CD14-positive monocyte (primary cell): ENCODE measurements around the gene CAMK1D. TPM values are rescaled to one million over a fixed set of nuclear protein-coding genes. Genes with fewer than 3 reads are reported as not detected.

ENCODE experiments used
- DNase-seq, 3 donors: peaks; one replicate each; pipeline ENCODE4 v3.0.0-alpha.2; 2011 to 2022
- H2AFZ ChIP-seq: 2 replicates; pipeline ENCODE4 v1.6.0; 2012; ENCODE audit warnings: mild to moderate bottlenecking, low read depth, low read length, inconsistent platforms; ENCODE audit not compliant: insufficient read depth, poor library complexity, severe bottlenecking
- H3K27ac ChIP-seq, 2 donors: 1 replicate in 1 of 2; 2 replicates in 1 of 2; pipeline ENCODE4 v1.5.1; 2012 to 2013; ENCODE audit warnings: low read length in 2 of 2, control low read depth in 1 of 2, inconsistent platforms in 1 of 2, low read depth in 1 of 2, mild to moderate bottlenecking in 1 of 2
- H3K27me3 ChIP-seq, 2 donors: one replicate each; pipeline versions ENCODE4 v1.6.0 to v1.6.1; 2011 to 2013; ENCODE audit warnings: low read length in 2 of 2; ENCODE audit not compliant: control insufficient read depth in 2 of 2, insufficient read depth in 2 of 2
- H3K36me3 ChIP-seq, 2 donors: replicated peaks in 1 of 2; 1 replicate in 1 of 2; 2 replicates in 1 of 2; pipeline versions ENCODE4 v1.5.1 to v1.6.1; 2012 to 2013; ENCODE audit warnings: low read length in 2 of 2, control low read depth in 1 of 2, inconsistent platforms in 1 of 2, mild to moderate bottlenecking in 1 of 2; ENCODE audit not compliant: insufficient read depth in 2 of 2, control insufficient read depth in 1 of 2
- H3K4me1 ChIP-seq, 2 donors: 1 replicate in 1 of 2; 2 replicates in 1 of 2; pipeline versions ENCODE4 v1.5.1 to v1.6.1; 2012 to 2013; ENCODE audit warnings: low read length in 2 of 2, control low read depth in 1 of 2, inconsistent platforms in 1 of 2, mild to moderate bottlenecking in 1 of 2, moderate library complexity in 1 of 2; ENCODE audit not compliant: insufficient read depth in 2 of 2, control insufficient read depth in 1 of 2
- H3K4me2 ChIP-seq: replicated peaks from 2 replicates; pipeline ENCODE3; 2012; ENCODE audit warnings: low read length, moderate library complexity, mild to moderate bottlenecking; ENCODE audit not compliant: poor library complexity, severe bottlenecking; ENCODE audit errors: extremely low read depth
- H3K4me3 ChIP-seq, 3 experiments: fragments of 200-600 bp in 1 of 3; sonication (generic) in 1 of 3; replicated peaks in 1 of 3; 1 replicate in 2 of 3; 2 replicates in 1 of 3; pipeline ENCODE4 v1.5.1; 2011 to 2013; ENCODE audit warnings: low read length in 3 of 3, mild to moderate bottlenecking in 3 of 3, control low read depth in 2 of 3, low read depth in 2 of 3, inconsistent platforms in 1 of 3, moderate library complexity in 1 of 3
- H3K79me2 ChIP-seq: 2 replicates; pipeline ENCODE4 v1.6.0; 2012; ENCODE audit warnings: mild to moderate bottlenecking, control low read depth, inconsistent platforms, low read length, moderate library complexity; ENCODE audit not compliant: insufficient read depth
- H3K9ac ChIP-seq: 2 replicates; pipeline ENCODE4 v1.6.0; 2017; ENCODE audit warnings: low read length, mild to moderate bottlenecking; ENCODE audit not compliant: insufficient read depth, poor library complexity, severe bottlenecking
- H3K9me3 ChIP-seq, 2 donors: replicated peaks in 1 of 2; 1 replicate in 1 of 2; 2 replicates in 1 of 2; pipeline versions ENCODE4 v1.5.1 to v1.6.1; 2012 to 2013; ENCODE audit warnings: low read length in 2 of 2, control low read depth in 1 of 2; ENCODE audit not compliant: control insufficient read depth in 1 of 2, insufficient read depth in 1 of 2
- H4K20me1 ChIP-seq: 2 replicates; pipeline ENCODE4 v1.6.0; 2012; ENCODE audit warnings: mild to moderate bottlenecking, low read length, control low read depth, moderate library complexity; ENCODE audit not compliant: insufficient read depth
- H3K27ac Mint-ChIP-seq, 7 donors: one replicate each; pipeline ENCODE4 v1.8.0; 2020; ENCODE audit warnings: mild to moderate bottlenecking in 7 of 7, mixed read lengths in 7 of 7, moderate library complexity in 6 of 7, inconsistent platforms in 2 of 7
- H3K27me3 Mint-ChIP-seq, 3 donors: one replicate each; pipeline ENCODE4 v1.8.0; 2021 to 2022; ENCODE audit warnings: low read depth in 3 of 3, mild to moderate bottlenecking in 3 of 3, mixed read lengths in 3 of 3, moderate library complexity in 3 of 3, inconsistent platforms in 1 of 3
- H3K36me3 Mint-ChIP-seq, 2 donors: one replicate each; pipeline ENCODE4 v1.8.0; 2020; ENCODE audit warnings: mixed read lengths in 2 of 2, inconsistent platforms in 1 of 2, mild to moderate bottlenecking in 1 of 2
- H3K4me1 Mint-ChIP-seq: one replicate; pipeline ENCODE4 v1.8.0; 2020; ENCODE audit warnings: mild to moderate bottlenecking, mixed read lengths
- H3K4me3 Mint-ChIP-seq, 2 donors: one replicate each; pipeline ENCODE4 v1.8.0; 2020; ENCODE audit warnings: mild to moderate bottlenecking in 2 of 2, mixed read lengths in 2 of 2, moderate library complexity in 1 of 2
- H3K9me3 Mint-ChIP-seq, 7 donors: one replicate each; pipeline ENCODE4 v1.8.0; 2020 to 2022; ENCODE audit warnings: mixed read lengths in 7 of 7, mild to moderate bottlenecking in 6 of 7, moderate library complexity in 6 of 7, inconsistent platforms in 2 of 7
- CTCF ChIP-seq: fragments of 200-600 bp; IDR thresholded peaks from one replicate; pipeline ENCODE4 v1.8.0; 2022; ENCODE audit warnings: antibody characterized with exemption, mild to moderate bottlenecking
- WGBS: methylation state at CpG from one replicate; pipeline ENCODE4 v1.1.5; 2013; ENCODE audit warnings: missing lambda C conversion rate; ENCODE audit not compliant: insufficient coverage; 5-methylcytosine and 5-hydroxymethylcytosine counted together
- intact Hi-C, 2 donors: fragments of 100-400 bp; cut with micrococcal nuclease; formaldehyde crosslinking; loops; one replicate each; pipeline versions ENCODE4 v1.15.0 to v1.15.1; 2023
- polyA plus RNA-seq, 3 donors: library from polyadenylated mRNA; depleted of rRNA in 1 of 3; unstranded in 2 of 3; stranded (reverse) in 1 of 3; fragments of 300-500 nt in 2 of 3; fragments of >200 nt in 1 of 3; fragmentation: Illumina TruSeq in 2 of 3; gene quantifications; 1 replicate in 2 of 3; 2 replicates in 1 of 3; pipeline ENCODE4 v1.2.3, GENCODE V29; 2012 to 2021

The CAMK1D gene
- polyA plus RNA-seq, 3 donors: 6.7 to 11.8 (median 7.1) TPM

DNA sequence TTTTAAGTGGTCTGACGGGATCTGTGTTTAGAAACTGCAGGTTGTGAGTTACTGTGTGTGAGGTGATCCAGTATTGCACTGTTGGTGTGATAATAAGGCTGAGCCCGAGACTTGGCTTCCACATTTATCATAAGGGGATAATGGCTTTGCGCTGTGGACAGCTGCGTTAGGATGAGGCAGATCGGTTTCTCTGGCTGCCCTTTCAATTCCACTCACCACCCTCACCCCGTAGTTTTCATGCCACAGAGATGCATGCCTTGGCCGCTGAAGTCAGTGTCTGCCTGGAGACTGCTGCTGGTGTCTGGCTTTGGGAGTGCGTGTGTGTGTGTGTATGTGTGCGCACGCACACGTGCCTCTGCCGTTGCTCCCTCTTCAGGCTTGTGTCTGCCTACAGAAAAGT lies 379.1 kb downstream of the CAMK1D start:
- no peaks in the 10 kb centered on the region for H4K20me1 ChIP-seq
- intact Hi-C loops: no loop called here
- H3K4me3 ChIP-seq: no peak overlapping the region
- Mint-ChIP-seq H3K9me3 (peaks cover 0 to 3% (median 0%) of the 10 kb centered on the region in 7 donors), H3K27ac (no peak overlapping the region), H3K27me3 (no peaks in the 10 kb centered on the region), H3K36me3 (no peaks in the 10 kb centered on the region), H3K4me3 (no peak overlapping the region), H3K4me1 (no peaks in the 10 kb centered on the region)
- H3K4me2 ChIP-seq: no peak overlapping the region
- H3K27me3 ChIP-seq: no peaks in the 10 kb centered on the region
- no peak overlapping the region for H3K27ac ChIP-seq
- H3K9me3 ChIP-seq: peaks cover 0 to 3% of the 10 kb centered on the region in 2 donors
- TF ChIP-seq CTCF: no peak
- H2AFZ ChIP-seq: no peak overlapping the region
- 89% methylated on average over 6 of the region's 12 CpGs for WGBS
- no peaks in the 10 kb centered on the region for H3K36me3 ChIP-seq
- no peak for DNase-seq
- no peaks in the 10 kb centered on the region for H3K79me2 ChIP-seq
- no peaks in the 10 kb centered on the region for H3K4me1 ChIP-seq
- no peak overlapping the region for H3K9ac ChIP-seq

- no peak overlapping the region for H3K27ac Mint-ChIP-seq
- no peak for TF ChIP-seq CTCF
These were observed 380.5 kb downstream of the CAMK1D start for GRCh38 chr10:12729885-12730284.

More at GRCh38 chr10:12729885-12730284, 380.5 kb downstream of the CAMK1D start:
- Histone ChIP-seq H3K27me3 (no peaks in the 10 kb centered on the region), H3K4me2 (no peak overlapping the region), H2AFZ (no peak overlapping the region), H3K36me3 (no peaks in the 10 kb centered on the region), H4K20me1 (no peaks in the 10 kb centered on the region), H3K9me3 (peaks cover 0 to 7% of the 10 kb centered on the region in 2 donors), H3K9ac (no peak overlapping the region), H3K4me1 (no peaks in the 10 kb centered on the region), H3K4me3 (no peak overlapping the region), H3K79me2 (no peaks in the 10 kb centered on the region), H3K27ac (no peak overlapping the region)
- H3K9me3 Mint-ChIP-seq: peaks cover 0 to 5% (median 2%) of the 10 kb centered on the region in 7 donors
- H3K4me3 Mint-ChIP-seq: no peak overlapping the region
- intact Hi-C loops: no loop called here
- WGBS: 90% methylated on average over 6 of the region's 7 CpGs
- no peaks in the 10 kb centered on the region for H3K27me3 Mint-ChIP-seq
- no peaks in the 10 kb centered on the region for H3K36me3 Mint-ChIP-seq
- no peaks in the 10 kb centered on the region for H3K4me1 Mint-ChIP-seq
- DNase-seq: no peak
